T47D (cell line): ENCODE measurements around the gene PFKFB2.

Experiments used
- DNase-seq, 2 experiments: peaks; one replicate each; pipeline versions ENCODE4 v3.0.0 to v3.0.0-alpha.2; 2011 to 2012; ENCODE audit warnings: low read depth in 1 of 2, low spot score in 1 of 2
- JUND ChIP-seq: IDR thresholded peaks from 2 replicates; pipeline ENCODE4 v1.6.1; 2012; ENCODE audit warnings: low read depth
- in situ Hi-C: cut with HindIII; loops from 2 replicates; pipeline ENCODE4 v1.10.0; 2016; ENCODE audit warnings: low sequenced_read_pairs, low pct_unique_long_range_greater_than_20kb

The PFKFB2 gene

GRCh38 chr1:207101720-207102119 lies 48.6 kb downstream of the PFKFB2 start:
- no peak for TF ChIP-seq JUND
- in situ Hi-C loops, result no loop called here
- no peak for DNase-seq

- in situ Hi-C loops, result no loop called here
- no peak for TF ChIP-seq JUND
- DNase-seq, result no peak
Observed at GRCh38 chr1:207102146-207102545, 49.1 kb downstream of the PFKFB2 start.

- in situ Hi-C loops, result no loop called here
Observed at GRCh38 chr1:207102659-207103058, 49.6 kb downstream of the PFKFB2 start.

GRCh38 chr1:207103892-207104373 lies 50.9 kb downstream of the PFKFB2 start, which contains the start of gene C4BPA:
C4BPA (plus strand) TSS chr1:207104233; CDS start chr1:207113026, 8,793 bp downstream.
- no peak for TF ChIP-seq JUND
- in situ Hi-C loops, result no loop called here
- DNase-seq, result peak in 1 of 2 experiments; percentile 36

More at GRCh38 chr1:207102659-207103058, 49.6 kb downstream of the PFKFB2 start:
- TF ChIP-seq JUND, result no peak
- no peak for DNase-seq

GRCh38 chr1:207109004-207109403 lies 55.9 kb downstream of the PFKFB2 start:
- in situ Hi-C loops, result no loop called here
- no peak for TF ChIP-seq JUND
- no peak for DNase-seq

GRCh38 chr1:207112616-207113296 lies 59.7 kb downstream of the PFKFB2 start:
- no peak for TF ChIP-seq JUND
- DNase-seq, result no peak
- in situ Hi-C loops, result no loop called here

- DNase-seq, result no peak
- in situ Hi-C loops, result no loop called here
- TF ChIP-seq JUND, result no peak
Observed at GRCh38 chr1:207115269-207115668, 62.2 kb downstream of the PFKFB2 start.

GRCh38 chr1:207124389-207124788 lies 71.3 kb downstream of the PFKFB2 start:
- DNase-seq, result no peak
- TF ChIP-seq JUND, result no peak
- in situ Hi-C loops, result no loop called here

GRCh38 chr1:207128336-207128921 lies 75.4 kb downstream of the PFKFB2 start:
- in situ Hi-C loops, result no loop called here
- DNase-seq, result no peak
- TF ChIP-seq JUND, result no peak

GRCh38 chr1:207129053-207129452 lies 76.0 kb downstream of the PFKFB2 start:
- in situ Hi-C loops, result no loop called here
- no peak for DNase-seq
- no peak for TF ChIP-seq JUND
